GM12878 (cell line): ENCODE measurements around the gene PCF11. TPM values are rescaled to one million over a fixed set of nuclear protein-coding genes. Genes with fewer than 3 reads are reported as not detected.

Source experiments
- ATAC-seq: fragments of 200-7000 bp; cut with Tn5 transposase; 3 replicates; pipeline ENCODE4 v1.9.1; 2020; ENCODE audit warnings: mild to moderate bottlenecking, moderate library complexity
- BruUV-seq: library from RNA; stranded (reverse); fragments of 400-500 nt; replicated peaks from 2 replicates; lab custom pipeline; 2021; lab: Mats Ljungman, UMichigan
- CTCF ChIA-PET: fragments of 300-600 bp; sonication (Branson Sonifier 250); formaldehyde crosslinking; extraction: SDS; loops from one replicate; lab custom pipeline; 2021; ENCODE audit warnings: inconsistent platforms; lab: Yijun Ruan, JAX
- POLR2A ChIA-PET: fragments of 350-600 bp; formaldehyde crosslinking; extraction: SDS; loops from one replicate; lab custom pipeline; 2021; ENCODE audit warnings: inconsistent platforms; lab: Charles Lee
- RAD21 ChIA-PET: fragments of 300-600 bp; sonication (Branson Sonifier 250); formaldehyde crosslinking; loops from one replicate; lab custom pipeline; 2023; ENCODE audit warnings: antibody characterized with exemption; ENCODE audit not compliant: unreplicated experiment; lab: Charles Lee
- SMC1A ChIA-PET: fragments of 300-600 bp; sonication (Branson Sonifier 250); formaldehyde crosslinking; loops from one replicate; lab custom pipeline; 2023; ENCODE audit not compliant: unreplicated experiment, uncharacterized antibody; lab: Charles Lee
- DNase-seq: peaks from one replicate; pipeline ENCODE4 v3.0.0-alpha.2; 2011; ENCODE audit warnings: low read depth, low spot score
- FAIRE-seq: peaks from 3 replicates; lab custom pipeline; 2011; peaks lifted over from hg19 to GRCh38; lab: Jason Lieb, UNC
- H2AFZ ChIP-seq: 2 replicates; pipeline ENCODE4 v1.6.0; 2011; ENCODE audit warnings: low read depth, low read length, control low read depth; ENCODE audit not compliant: control insufficient read depth
- H3K27ac ChIP-seq: 2 replicates; pipeline ENCODE4 v1.5.1; 2011; ENCODE audit warnings: control low read depth; ENCODE audit not compliant: control insufficient read depth, insufficient read depth
- H3K27me3 ChIP-seq, 2 experiments: replicated peaks in 1 of 2; 2 replicates each; pipeline versions ENCODE4 v1.6.0 to v1.6.1; 2011; ENCODE audit warnings: low read length in 1 of 2; ENCODE audit not compliant: control insufficient read depth in 2 of 2, insufficient read depth in 2 of 2
- H3K36me3 ChIP-seq, 2 experiments: 2 replicates each; pipeline ENCODE4 v1.5.1; 2011; ENCODE audit warnings: low read length in 1 of 2; ENCODE audit not compliant: control insufficient read depth in 2 of 2, insufficient read depth in 2 of 2
- H3K4me1 ChIP-seq: 2 replicates; pipeline ENCODE4 v1.6.1; 2011; ENCODE audit warnings: mild to moderate bottlenecking, low read length, moderate library complexity, mixed read lengths; ENCODE audit not compliant: control insufficient read depth, insufficient read depth
- H3K4me2 ChIP-seq: 2 replicates; pipeline ENCODE4 v1.6.0; 2011; ENCODE audit warnings: control low read depth; ENCODE audit not compliant: control insufficient read depth, insufficient read depth
- H3K4me3 ChIP-seq: fragments of 200-600 bp; sonication (generic); 2 replicates; pipeline ENCODE4 v1.5.1; 2016
- H3K79me2 ChIP-seq: 2 replicates; pipeline ENCODE4 v1.6.0; 2011; ENCODE audit warnings: low read length; ENCODE audit not compliant: control insufficient read depth, insufficient read depth
- H3K9ac ChIP-seq: 2 replicates; pipeline ENCODE4 v1.8.0; 2011; ENCODE audit warnings: low read length, control low read depth, mixed read lengths; ENCODE audit not compliant: control insufficient read depth, insufficient read depth
- H3K9me3 ChIP-seq: replicated peaks from 3 replicates; pipeline ENCODE4 v1.5.1; 2011; ENCODE audit warnings: mild to moderate bottlenecking, low read length; ENCODE audit not compliant: control insufficient read depth, insufficient read depth
- H4K20me1 ChIP-seq: 2 replicates; pipeline ENCODE4 v1.6.0; 2011; ENCODE audit not compliant: control insufficient read depth, insufficient read depth
- ATF7 ChIP-seq: fragments of 450-650 bp; IDR thresholded peaks from 2 replicates; pipeline ENCODE4 v1.6.1; 2016; ENCODE audit warnings: low read depth, mild to moderate bottlenecking
- BACH1 ChIP-seq: fragments of 450-650 bp; IDR thresholded peaks from 2 replicates; pipeline ENCODE4 v1.6.1; 2017; ENCODE audit warnings: mild to moderate bottlenecking, borderline replicate concordance
- MTA2 ChIP-seq: fragments of 450-650 bp; IDR thresholded peaks from 2 replicates; pipeline ENCODE4 v1.6.1; 2016; ENCODE audit warnings: low read depth, mild to moderate bottlenecking, moderate library complexity
- MYB ChIP-seq: fragments of 150-350 bp; IDR thresholded peaks from 2 replicates; pipeline ENCODE4 v1.6.1; 2014; ENCODE audit warnings: mild to moderate bottlenecking, low read depth, low read length, borderline replicate concordance
- PBX3 ChIP-seq: IDR thresholded peaks from 2 replicates; pipeline ENCODE4 v1.6.1; 2011; ENCODE audit warnings: mild to moderate bottlenecking, low read depth, low read length, moderate library complexity; ENCODE audit not compliant: insufficient replicate concordance
- PKNOX1 ChIP-seq: fragments of 450-650 bp; IDR thresholded peaks from 2 replicates; pipeline ENCODE4 v1.6.1; 2016; ENCODE audit warnings: mild to moderate bottlenecking
- RFX5 ChIP-seq: IDR thresholded peaks from 2 replicates; pipeline ENCODE4 v1.6.1; 2011; ENCODE audit warnings: low read depth, low read length, improper control_type of control experiment
- STAT3 ChIP-seq: IDR thresholded peaks from 2 replicates; pipeline ENCODE4 v1.6.1; 2011; ENCODE audit warnings: low read depth, low read length, improper control_type of control experiment
- USF1 ChIP-seq: IDR thresholded peaks from 2 replicates; pipeline ENCODE4 v1.6.1; 2011; ENCODE audit warnings: borderline replicate concordance, low read depth, mild to moderate bottlenecking, moderate library complexity, mixed read lengths, low read length; ENCODE audit not compliant: insufficient read depth; ENCODE audit errors: extremely low read length
- WRNIP1 ChIP-seq: IDR thresholded peaks from 2 replicates; pipeline ENCODE4 v1.6.1; 2011; ENCODE audit warnings: low read depth, low read length, improper control_type of control experiment, borderline replicate concordance
- YBX1 ChIP-seq: fragments of 450-650 bp; IDR thresholded peaks from 2 replicates; pipeline ENCODE4 v1.6.1; 2016; ENCODE audit warnings: antibody characterized with exemption
- ZBTB40 ChIP-seq: fragments of 450-650 bp; IDR thresholded peaks from 2 replicates; pipeline ENCODE4 v1.6.1; 2016; ENCODE audit warnings: mild to moderate bottlenecking, moderate library complexity, borderline replicate concordance
- ZNF622 ChIP-seq: fragments of 450-650 bp; IDR thresholded peaks from 2 replicates; pipeline ENCODE4 v1.6.1; 2017; ENCODE audit warnings: mild to moderate bottlenecking, inconsistent platforms
- in situ Hi-C: fragments of 300-500 bp; cut with MboI; formaldehyde crosslinking; loops from 9 replicates; pipeline ENCODE4 v1.14.3; 2018; ENCODE audit warnings: mixed read lengths
- intact Hi-C: fragments of 100-400 bp; cut with micrococcal nuclease; formaldehyde crosslinking; loops from one replicate; pipeline ENCODE4 v1.14.2; 2022; ENCODE audit not compliant: unreplicated experiment
- polyA plus RNA-seq, 11 experiments: library from polyadenylated mRNA; depleted of rRNA in 4 of 11; unstranded in 6 of 11; stranded (reverse) in 5 of 11; fragments of >200 nt; fragmentation: Nextera tagmentation in 4 of 11; fragmentation: Illumina TruSeq in 1 of 11; extraction: Ambion mirVana in 4 of 11; extraction: Trizol in 1 of 11; gene quantifications; 1 replicate in 1 of 11; 2 replicates in 10 of 11; pipeline versions ENCODE4 v1.2.1 to v1.2.3, GENCODE V29; 2011 to 2016; ENCODE audit warnings: inconsistent platforms in 2 of 11, missing spikeins in 2 of 11, low read depth in 1 of 11
- total RNA-seq, 4 experiments: library from RNA; depleted of rRNA in 3 of 4; stranded (reverse); fragments of >200 nt in 3 of 4; fragmentation: Illumina TruSeq in 1 of 4; extraction: Trizol in 1 of 4; gene quantifications; 2 replicates each; pipeline versions ENCODE4 v1.2.1 to v1.2.3, GENCODE V29; 2013 to 2021

The PCF11 gene
- total and polyA plus RNA-seq, 10 of the 15 experiments (the other 5 are each of a cell fraction or from before 2014, with no cell fraction given), result 9.2 to 90.4 (median 48.0) TPM

GRCh38 chr11:83220260-83220659 lies 63.3 kb downstream of the PCF11 start (continued):
- TF ChIP-seq ZBTB40 (no peak), STAT3 (no peak), WRNIP1 (no peak), ATF7 (no peak), USF1 (no peak), RFX5 (no peak)

DNA sequence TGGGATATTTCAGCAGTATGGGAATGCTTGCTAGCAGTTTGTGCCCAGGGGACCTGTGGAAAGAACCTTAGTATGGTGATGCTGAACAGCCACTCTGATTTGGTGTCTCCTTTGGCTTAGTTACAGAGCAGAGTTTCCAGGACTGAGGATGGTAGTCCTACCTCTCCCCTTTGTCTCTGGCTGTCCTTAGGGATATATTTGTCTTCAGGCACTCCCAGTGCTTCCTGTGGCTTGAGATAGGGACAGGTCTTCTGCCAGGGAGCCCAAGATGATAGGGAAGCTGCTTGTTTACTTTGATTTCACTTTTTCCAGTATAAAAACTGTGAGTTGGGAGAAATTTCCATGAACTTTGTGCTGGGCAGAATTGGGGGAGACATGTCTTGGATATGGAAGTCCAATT lies 64.8 kb downstream of the PCF11 start:
- ATAC-seq (no peak), DNase-seq (no peak), FAIRE-seq (no peak)
- BruUV-seq, result no TSS peak
- ChIA-PET SMC1A (interaction anchor here (1.0 kb wide), 1 partner anchor 359 kb away, joined by 3 read pairs; no protein-coding TSS in a partner anchor), RAD21 (no interaction called here), POLR2A (no interaction called here), CTCF (interaction anchor here (0.7 kb wide), 1 partner anchor 15 kb away, joined by 3 read pairs; no protein-coding TSS in a partner anchor)
- Histone ChIP-seq H4K20me1 (no peaks in the 10 kb centered on the region), H2AFZ (no peak overlapping the region), H3K4me3 (no peak overlapping the region), H3K9me3 (no peaks in the 10 kb centered on the region), H3K4me2 (no peak overlapping the region), H3K4me1 (no peaks in the 10 kb centered on the region), H3K9ac (no peak overlapping the region), H3K27ac (no peak overlapping the region), H3K36me3 (no peaks in the 10 kb centered on the region), H3K79me2 (no peaks in the 10 kb centered on the region), H3K27me3 (no peaks in the 10 kb centered on the region)
- in situ Hi-C loops, result no loop called here
- intact Hi-C loops, result no loop called here
- TF ChIP-seq MYB, result no peak
- TF ChIP-seq WRNIP1, result no peak
- TF ChIP-seq PKNOX1, result no peak
- TF ChIP-seq PBX3, result no peak
- TF ChIP-seq MTA2, result no peak
- no peak for TF ChIP-seq BACH1
- TF ChIP-seq YBX1, result no peak
- TF ChIP-seq ZNF622, result no peak
